B cell (primary cell): Measurements from ENCODE around the gene MRPL1.

Experiments used
- EZH2 ChIP-seq: IDR thresholded peaks from 2 replicates; pipeline ENCODE4 v1.6.1; 2012; ENCODE audit warnings: borderline replicate concordance, low read depth, mild to moderate bottlenecking, moderate library complexity, low read length; ENCODE audit not compliant: insufficient read depth, poor library complexity, severe bottlenecking
- TF ChIP-seq, protein P1 (sequence below): fragments of 200-600 bp; IDR thresholded peaks from one replicate; pipeline ENCODE4 v1.8.0; 2022; ENCODE audit warnings: antibody characterized with exemption, mild to moderate bottlenecking

DNA sequence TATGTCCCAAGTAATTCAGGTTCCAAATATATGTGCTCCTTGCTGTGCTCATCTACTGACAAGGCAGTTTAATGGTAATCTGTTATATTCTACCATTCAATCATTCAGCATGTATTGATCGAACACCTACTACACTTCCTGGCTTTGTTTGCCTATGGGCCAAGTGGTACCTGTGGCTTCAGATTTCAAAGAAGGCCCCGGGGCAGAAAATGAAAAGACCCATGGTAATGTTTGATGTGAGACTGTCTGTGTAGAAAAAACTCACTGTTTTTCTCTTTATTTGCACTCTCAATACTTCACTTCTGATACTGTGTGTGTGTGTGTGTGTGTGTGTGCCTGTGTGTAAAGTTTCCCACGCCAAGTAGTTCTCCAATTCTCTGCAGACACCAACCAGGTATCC lies 133.4 kb downstream of the MRPL1 start:
- TF ChIP-seq, protein P1, sequence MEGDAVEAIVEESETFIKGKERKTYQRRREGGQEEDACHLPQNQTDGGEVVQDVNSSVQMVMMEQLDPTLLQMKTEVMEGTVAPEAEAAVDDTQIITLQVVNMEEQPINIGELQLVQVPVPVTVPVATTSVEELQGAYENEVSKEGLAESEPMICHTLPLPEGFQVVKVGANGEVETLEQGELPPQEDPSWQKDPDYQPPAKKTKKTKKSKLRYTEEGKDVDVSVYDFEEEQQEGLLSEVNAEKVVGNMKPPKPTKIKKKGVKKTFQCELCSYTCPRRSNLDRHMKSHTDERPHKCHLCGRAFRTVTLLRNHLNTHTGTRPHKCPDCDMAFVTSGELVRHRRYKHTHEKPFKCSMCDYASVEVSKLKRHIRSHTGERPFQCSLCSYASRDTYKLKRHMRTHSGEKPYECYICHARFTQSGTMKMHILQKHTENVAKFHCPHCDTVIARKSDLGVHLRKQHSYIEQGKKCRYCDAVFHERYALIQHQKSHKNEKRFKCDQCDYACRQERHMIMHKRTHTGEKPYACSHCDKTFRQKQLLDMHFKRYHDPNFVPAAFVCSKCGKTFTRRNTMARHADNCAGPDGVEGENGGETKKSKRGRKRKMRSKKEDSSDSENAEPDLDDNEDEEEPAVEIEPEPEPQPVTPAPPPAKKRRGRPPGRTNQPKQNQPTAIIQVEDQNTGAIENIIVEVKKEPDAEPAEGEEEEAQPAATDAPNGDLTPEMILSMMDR, result no peak
- no peak for TF ChIP-seq EZH2
